Common myeloid progenitor, CD34-positive (primary cell): ENCODE data around the gene ATXN2.

Experiments
- CTCF ChIA-PET: fragments of 350-600 bp; sonication (Branson Sonifier 250); formaldehyde crosslinking; loops from one replicate; lab custom pipeline; 2021; ENCODE audit warnings: antibody characterized with exemption; lab: Charles Lee
- POLR2A ChIA-PET: fragments of 350-600 bp; sonication (Branson Sonifier 250); formaldehyde crosslinking; loops from one replicate; lab custom pipeline; 2021; ENCODE audit warnings: antibody characterized with exemption; lab: Charles Lee
- DNase-seq, 3 donors: peaks; one replicate each; pipeline versions ENCODE4 v3.0.0 to v3.0.0-alpha.2; 2013
- H3K27ac ChIP-seq, 2 experiments: 1 replicate in 1 of 2; 2 replicates in 1 of 2; pipeline ENCODE4 v1.7.0; 2013; ENCODE audit warnings: inconsistent platforms in 2 of 2, low read length in 2 of 2, mild to moderate bottlenecking in 2 of 2, low read depth in 1 of 2, moderate library complexity in 1 of 2; ENCODE audit not compliant: severe bottlenecking in 2 of 2, insufficient read depth in 1 of 2, poor library complexity in 1 of 2
- H3K27me3 ChIP-seq, 5 experiments: replicated peaks in 2 of 5; 1 replicate in 3 of 5; 2 replicates in 2 of 5; pipeline versions ENCODE4 v1.6.1 to v1.7.0; 2013; ENCODE audit warnings: low read length in 4 of 5, mild to moderate bottlenecking in 2 of 5, moderate library complexity in 2 of 5, inconsistent platforms in 1 of 5; ENCODE audit not compliant: insufficient read depth in 5 of 5, control insufficient read depth in 4 of 5
- H3K36me3 ChIP-seq, 4 experiments: 1 replicate in 2 of 4; 2 replicates in 2 of 4; pipeline versions ENCODE4 v1.6.1 to v1.7.0; 2013; ENCODE audit warnings: low read length in 3 of 4, control low read depth in 1 of 4, mild to moderate bottlenecking in 1 of 4; ENCODE audit not compliant: control insufficient read depth in 4 of 4, insufficient read depth in 4 of 4
- H3K4me1 ChIP-seq, 4 experiments: 1 replicate in 3 of 4; 2 replicates in 1 of 4; pipeline versions ENCODE4 v1.6.1 to v1.7.1; 2013; ENCODE audit warnings: low read length in 3 of 4, mild to moderate bottlenecking in 3 of 4, control low read depth in 1 of 4, inconsistent platforms in 1 of 4, moderate library complexity in 1 of 4; ENCODE audit not compliant: control insufficient read depth in 4 of 4, insufficient read depth in 4 of 4; ENCODE audit errors: control extremely low read depth in 1 of 4
- H3K4me3 ChIP-seq, 7 experiments: 1 replicate in 4 of 7; 2 replicates in 3 of 7; pipeline versions ENCODE4 v1.5.1 to v1.7.0; 2013; ENCODE audit warnings: mild to moderate bottlenecking in 7 of 7, low read length in 6 of 7, moderate library complexity in 6 of 7, inconsistent platforms in 2 of 7, low read depth in 2 of 7, control low read depth in 1 of 7; ENCODE audit not compliant: insufficient read depth in 4 of 7, control insufficient read depth in 1 of 7; ENCODE audit errors: extremely low read depth in 1 of 7
- H3K9me3 ChIP-seq, 5 experiments: 1 replicate in 4 of 5; 2 replicates in 1 of 5; pipeline versions ENCODE4 v1.6.1 to v1.7.1; 2013; ENCODE audit warnings: low read length in 4 of 5, mild to moderate bottlenecking in 2 of 5, inconsistent platforms in 1 of 5, low read depth in 1 of 5, moderate library complexity in 1 of 5; ENCODE audit not compliant: control insufficient read depth in 4 of 5, insufficient read depth in 2 of 5; ENCODE audit errors: control extremely low read depth in 1 of 5
- WGBS: methylation state at CpG from one replicate; pipeline ENCODE4 v1.1.5; 2013; ENCODE audit not compliant: insufficient coverage; 5-methylcytosine and 5-hydroxymethylcytosine counted together

The ATXN2 gene

DNA sequence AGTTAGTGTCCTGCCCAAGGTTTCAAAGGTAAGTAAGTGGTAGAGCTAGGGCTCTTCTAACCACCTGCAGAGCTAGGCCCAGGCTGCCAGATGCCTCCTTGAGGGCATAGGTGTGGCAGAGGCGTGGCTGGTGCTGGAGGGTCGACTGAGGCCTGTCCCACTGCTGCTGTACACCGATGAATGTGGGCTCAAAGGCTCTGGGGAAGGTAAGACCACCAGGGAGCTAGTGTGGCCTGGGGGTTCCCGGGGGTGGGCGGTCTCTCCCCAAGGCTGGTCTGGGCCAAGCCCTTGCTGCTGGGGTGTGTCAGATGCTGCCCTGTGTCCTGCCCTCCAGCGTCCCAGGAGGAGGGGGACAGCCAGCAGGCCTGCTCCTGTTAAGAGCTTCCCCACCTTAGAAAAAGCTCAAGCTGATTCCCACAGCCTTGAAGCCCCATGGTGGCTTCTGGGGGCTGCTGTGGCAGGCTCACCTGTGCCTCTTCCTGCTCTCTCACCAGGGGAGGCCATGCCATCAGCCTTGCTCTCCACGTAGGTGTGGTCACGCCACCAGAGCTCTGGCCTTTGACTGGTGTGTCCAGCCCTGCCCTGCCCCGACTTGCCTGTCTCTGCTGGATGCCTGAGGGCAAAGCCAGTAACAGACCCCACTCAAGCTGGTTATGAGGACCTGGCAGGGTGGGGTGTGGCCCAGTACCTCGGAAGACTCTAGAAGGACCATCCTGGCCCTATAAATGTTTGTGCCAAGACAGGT, 156.6 kb downstream of the ATXN2 start:
- H3K4me3 ChIP-seq: no peak overlapping the region
- peaks cover 13 to 94% (median 86%) of the 10 kb centered on the region in 4 experiments for H3K4me1 ChIP-seq
- POLR2A ChIA-PET: interaction anchor here (1.5 kb wide), 1 partner anchor 30 kb away, joined by 3 read pairs; no protein-coding TSS in a partner anchor

DNA sequence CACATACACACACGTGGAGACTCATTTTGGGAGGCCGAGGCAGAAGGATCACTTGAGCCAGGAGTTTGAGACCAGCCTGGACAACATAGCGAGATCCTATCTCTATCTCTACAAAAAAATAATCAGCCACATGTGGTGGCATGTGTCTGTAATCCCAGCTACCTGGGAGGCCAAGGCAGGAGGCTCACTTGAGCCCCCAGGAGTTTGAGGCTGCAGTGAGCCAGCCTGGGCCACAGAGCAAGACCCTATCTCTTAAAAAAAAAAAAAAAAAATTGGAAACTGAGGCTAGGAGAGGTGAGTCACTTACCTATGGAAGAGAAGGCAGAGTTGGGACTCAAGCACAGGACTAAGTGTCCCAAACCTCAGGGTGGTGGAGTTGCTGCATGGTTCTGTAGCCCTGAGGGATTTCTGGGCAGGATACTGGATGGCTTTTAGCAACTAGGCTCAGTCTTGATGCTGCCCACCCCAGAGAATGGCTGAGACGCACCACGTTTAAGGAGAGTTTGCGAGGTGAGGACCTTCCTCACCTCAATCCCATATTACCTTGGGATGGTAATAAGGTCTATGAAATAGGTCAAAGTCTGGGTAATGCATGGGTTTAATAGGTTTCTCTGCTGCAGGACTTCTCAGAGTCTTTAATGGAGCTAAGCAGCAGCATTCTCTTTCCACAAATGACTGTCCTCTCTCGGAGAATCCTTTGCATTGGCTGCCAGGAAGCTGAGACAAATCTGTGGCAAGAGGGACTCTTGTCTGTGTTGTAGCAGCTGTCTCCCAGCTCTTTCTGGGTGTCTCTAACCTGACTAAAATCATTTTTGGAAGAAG, 157.8 kb downstream of the ATXN2 start:
- WGBS: 97% methylated on average over 4 of the region's 7 CpGs
- H3K4me1 ChIP-seq: peaks cover 13 to 99% (median 88%) of the 10 kb centered on the region in 4 experiments
- H3K4me3 ChIP-seq: no peak overlapping the region
- H3K9me3 ChIP-seq: no peaks in the 10 kb centered on the region
- DNase-seq: no peak
- ChIA-PET CTCF (interaction anchor here (0.7 to 26.7 kb wide), 7 partner anchors 6 to 174 kb away, joined by 3 to 820 read pairs (median 4); partner anchors contain the start of gene SH2B3), POLR2A (interaction anchor here (0.6 to 1.5 kb wide), 4 partner anchors 16 to 80 kb away, joined by 3 to 9 read pairs (median 3); no protein-coding TSS in a partner anchor)
- peaks cover 0 to 56% (median 16%) of the 10 kb centered on the region in 4 experiments for H3K36me3 ChIP-seq
- no peak overlapping the region for H3K27ac ChIP-seq
- no peaks in the 10 kb centered on the region for H3K27me3 ChIP-seq

More for the DNA sequence above, 156.6 kb downstream of the ATXN2 start:
- no peaks in the 10 kb centered on the region for H3K9me3 ChIP-seq
- peak overlapping the region in 1 of 2 experiments; percentile 47 for H3K27ac ChIP-seq
- peaks cover 3 to 67% (median 25%) of the 10 kb centered on the region in 4 experiments for H3K36me3 ChIP-seq
- DNase-seq: no peak
- H3K27me3 ChIP-seq: no peaks in the 10 kb centered on the region
- WGBS: 96% methylated on average over 10 of the region's 10 CpGs
- CTCF ChIA-PET: interaction anchor here (1.0 to 26.7 kb wide), 6 partner anchors 5 to 83 kb away, joined by 3 to 820 read pairs (median 244); partner anchors contain the start of gene SH2B3

DNA sequence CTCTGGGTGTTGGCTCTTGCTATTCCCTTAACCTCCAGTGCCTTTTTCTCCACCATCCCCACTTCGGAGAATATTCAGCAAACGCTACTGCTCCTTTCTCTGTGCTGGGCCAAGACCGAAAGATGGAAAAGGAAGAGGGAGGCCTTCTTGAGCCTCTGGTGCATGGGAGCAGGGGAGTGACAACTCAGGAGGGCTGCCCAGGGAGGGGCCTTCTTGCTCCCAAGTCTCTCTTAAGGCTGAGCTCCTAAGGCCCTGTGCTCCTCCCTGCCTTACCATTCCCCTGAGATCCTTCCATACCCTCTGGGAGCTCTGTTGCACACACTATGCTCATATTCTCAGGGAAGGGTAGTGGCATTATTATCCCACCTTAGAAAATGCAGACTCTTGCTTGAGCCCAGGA, 158.5 kb downstream of the ATXN2 start:
- POLR2A ChIA-PET: no interaction called here
- Histone ChIP-seq H3K36me3 (peaks cover 0 to 49% (median 14%) of the 10 kb centered on the region in 4 experiments), H3K9me3 (no peaks in the 10 kb centered on the region), H3K27ac (no peak overlapping the region), H3K27me3 (no peaks in the 10 kb centered on the region), H3K4me3 (no peak overlapping the region), H3K4me1 (peaks cover 13 to 99% (median 88%) of the 10 kb centered on the region in 4 experiments)
- no CpG with 5 or more reads among the region's 3 CpGs for WGBS
- CTCF ChIA-PET: interaction anchor here (1.5 to 26.7 kb wide), 4 partner anchors 7 to 38 kb away, joined by 4 to 820 read pairs (median 484); partner anchors contain the start of gene SH2B3
- DNase-seq: no peak

DNA sequence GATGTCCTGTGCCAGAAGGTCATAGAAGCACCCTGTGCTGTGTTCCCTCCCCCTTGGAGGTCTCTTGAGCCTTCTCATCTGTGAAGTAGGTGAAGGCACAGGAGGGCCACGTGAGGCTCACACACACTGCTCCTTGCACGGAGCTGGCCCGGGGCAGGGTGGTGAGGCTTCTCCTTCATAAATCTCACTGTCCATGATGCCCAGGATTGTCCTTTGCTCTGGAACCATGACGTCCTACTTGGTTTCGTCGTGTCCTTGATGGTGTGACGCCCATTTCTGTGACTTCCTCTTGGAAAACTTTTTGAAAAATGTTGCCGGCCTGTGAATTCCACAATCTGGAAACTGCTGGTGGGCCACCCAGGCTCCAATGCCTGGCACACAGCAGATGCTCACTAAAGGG, 159.0 kb downstream of the ATXN2 start:
- no peaks in the 10 kb centered on the region for H3K9me3 ChIP-seq
- H3K4me1 ChIP-seq: peaks cover 11 to 99% (median 88%) of the 10 kb centered on the region in 4 experiments
- ChIA-PET CTCF (interaction anchor here (21.2 to 26.7 kb wide), 3 partner anchors 7 to 37 kb away, joined by 484 to 820 read pairs (median 484); partner anchors contain the start of gene SH2B3), POLR2A (no interaction called here)
- no peak overlapping the region for H3K27ac ChIP-seq
- H3K4me3 ChIP-seq: no peak overlapping the region
- no peak for DNase-seq
- WGBS: 88% methylated on average over 8 of the region's 8 CpGs
- no peaks in the 10 kb centered on the region for H3K27me3 ChIP-seq
- peaks cover 0 to 44% (median 14%) of the 10 kb centered on the region in 4 experiments for H3K36me3 ChIP-seq

DNA sequence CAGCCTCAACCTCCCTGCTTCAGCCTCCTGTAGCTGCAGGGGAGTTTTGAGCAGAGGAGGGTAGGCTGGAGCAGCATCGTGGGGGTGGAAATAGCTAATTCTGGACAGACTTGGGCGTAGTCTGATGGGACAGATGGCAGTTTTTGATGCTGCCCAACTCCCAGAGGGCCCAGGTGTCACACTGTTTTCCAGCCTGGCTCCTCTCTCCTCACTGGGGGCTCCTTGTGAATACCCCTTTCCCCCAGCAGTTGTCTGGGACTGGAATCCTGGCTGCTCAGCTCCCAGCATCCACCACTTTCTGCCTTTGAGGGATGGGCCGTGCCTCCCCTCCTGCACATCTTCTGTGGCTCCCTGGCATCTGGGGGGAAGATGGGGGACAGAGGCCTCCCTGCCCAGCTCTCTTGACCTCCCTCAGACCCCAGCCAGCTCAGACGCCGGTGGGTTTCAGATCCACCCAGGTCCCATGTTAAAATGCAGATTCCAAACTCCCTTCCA, 159.4 kb downstream of the ATXN2 start:
- Histone ChIP-seq H3K27ac (no peak overlapping the region), H3K4me1 (peaks cover 11 to 99% (median 88%) of the 10 kb centered on the region in 4 experiments), H3K4me3 (no peak overlapping the region), H3K36me3 (peaks cover 0 to 43% (median 14%) of the 10 kb centered on the region in 4 experiments), H3K9me3 (no peaks in the 10 kb centered on the region), H3K27me3 (no peaks in the 10 kb centered on the region)
- CTCF ChIA-PET: interaction anchor here (21.2 to 26.7 kb wide), 3 partner anchors 8 to 37 kb away, joined by 484 to 820 read pairs (median 484); partner anchors contain the start of gene SH2B3
- DNase-seq: no peak
- POLR2A ChIA-PET: no interaction called here
- WGBS: 83% methylated on average over 4 of the region's 5 CpGs

DNA sequence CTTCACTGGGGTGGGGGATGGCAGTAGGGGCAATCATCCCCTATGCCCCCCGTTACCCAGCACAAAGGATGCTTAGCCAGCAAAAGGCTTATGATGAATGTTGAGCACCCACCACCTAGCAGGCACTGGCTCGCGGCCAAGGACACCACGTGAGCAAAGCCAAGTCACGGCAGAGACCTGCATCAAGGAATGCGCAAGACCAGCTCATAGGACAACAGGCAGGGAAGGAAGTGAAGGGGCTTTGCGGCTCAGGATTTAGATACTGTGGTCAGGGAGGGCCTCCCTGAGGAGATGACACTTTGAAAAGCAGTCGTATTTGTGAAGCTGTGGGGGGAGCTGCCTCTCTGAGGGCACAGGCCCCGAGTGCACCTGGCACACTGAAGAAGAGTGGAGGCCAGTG, 160.6 kb downstream of the ATXN2 start:
- peak overlapping the region; percentile 67 to 90 for H3K27ac ChIP-seq

More for the DNA sequence above, 160.6 kb downstream of the ATXN2 start:
- Histone ChIP-seq H3K4me1 (peaks cover 15 to 99% (median 91%) of the 10 kb centered on the region in 4 experiments), H3K4me3 (peak overlapping the region in 4 of 7 experiments; percentile 22 to 55 (median 30)), H3K9me3 (no peaks in the 10 kb centered on the region), H3K36me3 (peaks cover 0 to 36% (median 14%) of the 10 kb centered on the region in 4 experiments), H3K27me3 (no peaks in the 10 kb centered on the region)
- WGBS: 1% methylated on average over 9 of the region's 9 CpGs
- ChIA-PET CTCF (interaction anchor here (21.2 to 26.7 kb wide), 3 partner anchors 7 to 36 kb away, joined by 484 to 820 read pairs (median 484); partner anchors contain the start of gene SH2B3), POLR2A (interaction anchor here (0.6 to 2.0 kb wide), 11 partner anchors 9 to 41 kb away, joined by 3 to 12 read pairs (median 4); no protein-coding TSS in a partner anchor)
- peak; percentile 92 to 97 (median 97) for DNase-seq
